BE2C (cell line): ENCODE data around the gene VAV3.

ENCODE experiments used
- DNase-seq: peaks from one replicate; pipeline ENCODE4 v3.0.0-alpha.2; 2020
- H3K27me3 ChIP-seq: fragments of 250-450 bp; sonication (Bioruptor Pico); 2 replicates; pipeline ENCODE4 v1.5.1; 2020; ENCODE audit warnings: mild to moderate bottlenecking
- H3K36me3 ChIP-seq: fragments of 250-450 bp; sonication (Bioruptor Pico); 2 replicates; pipeline ENCODE4 v1.5.1; 2020; ENCODE audit warnings: mild to moderate bottlenecking
- H3K4me1 ChIP-seq: fragments of 250-450 bp; sonication (Bioruptor Pico); 2 replicates; pipeline ENCODE4 v1.5.1; 2020
- H3K4me3 ChIP-seq: 2 replicates; pipeline ENCODE4 v1.5.1; 2011; ENCODE audit warnings: low read depth, low read length
- H3K9me3 ChIP-seq: fragments of 250-450 bp; sonication (Bioruptor Pico); 2 replicates; pipeline ENCODE4 v1.5.1; 2020
- TF ChIP-seq, protein P1 (sequence below): IDR thresholded peaks from 2 replicates; pipeline ENCODE4 v1.5.1; 2012; ENCODE audit warnings: mild to moderate bottlenecking, low read depth, low read length

VAV3 gene

DNA sequence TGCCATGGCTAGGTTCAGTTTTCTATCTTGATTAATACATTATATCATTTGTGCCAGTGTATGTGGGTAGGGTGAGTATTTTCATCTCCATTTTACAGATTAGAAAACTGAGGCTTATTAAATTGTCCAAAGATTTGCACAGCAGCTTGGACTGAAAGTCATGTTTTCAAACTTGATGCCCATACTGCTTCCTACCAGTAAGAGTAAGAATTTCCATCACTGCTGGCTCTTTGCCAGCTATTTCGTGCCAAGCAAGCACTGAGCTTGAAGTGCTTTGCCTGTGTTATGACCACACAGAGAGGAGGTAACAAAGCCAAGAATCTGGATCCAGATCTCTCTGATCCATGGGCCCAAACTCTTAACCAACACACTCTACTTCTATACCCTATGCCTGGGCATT is 295.0 kb downstream of the VAV3 start:
- Histone ChIP-seq H3K4me1 (no peaks in the 10 kb centered on the region; the same call in 1 of the 2 replicates), H3K36me3 (no peaks in the 10 kb centered on the region)
- peak; percentile 44 for DNase-seq

DNA sequence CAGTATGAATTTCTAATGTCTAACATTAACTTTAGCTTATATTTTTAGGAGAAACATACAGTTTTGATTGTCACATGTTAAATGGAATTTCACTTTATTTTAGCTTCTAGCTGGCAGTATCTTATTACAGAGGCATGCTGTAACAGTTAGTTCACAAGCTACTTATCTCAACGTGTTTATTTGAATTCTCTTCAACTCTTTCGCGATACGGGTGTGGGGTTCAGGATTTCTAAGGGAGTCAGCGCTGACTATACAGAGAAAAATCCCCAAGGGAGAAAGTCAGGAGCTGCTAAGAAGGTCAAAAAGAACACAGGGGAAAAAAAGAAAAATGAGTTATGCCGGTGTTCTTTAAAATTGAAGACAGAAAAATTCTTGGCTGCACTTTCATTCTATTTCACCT is 296.2 kb downstream of the VAV3 start:
- Histone ChIP-seq H3K4me1 (no peaks in the 10 kb centered on the region; the same call in 1 of the 2 replicates), H3K27me3 (no peaks in the 10 kb centered on the region), H3K36me3 (no peaks in the 10 kb centered on the region), H3K9me3 (no peaks in the 10 kb centered on the region), H3K4me3 (no peak overlapping the region)
- no peak for DNase-seq
- TF ChIP-seq, protein P1, sequence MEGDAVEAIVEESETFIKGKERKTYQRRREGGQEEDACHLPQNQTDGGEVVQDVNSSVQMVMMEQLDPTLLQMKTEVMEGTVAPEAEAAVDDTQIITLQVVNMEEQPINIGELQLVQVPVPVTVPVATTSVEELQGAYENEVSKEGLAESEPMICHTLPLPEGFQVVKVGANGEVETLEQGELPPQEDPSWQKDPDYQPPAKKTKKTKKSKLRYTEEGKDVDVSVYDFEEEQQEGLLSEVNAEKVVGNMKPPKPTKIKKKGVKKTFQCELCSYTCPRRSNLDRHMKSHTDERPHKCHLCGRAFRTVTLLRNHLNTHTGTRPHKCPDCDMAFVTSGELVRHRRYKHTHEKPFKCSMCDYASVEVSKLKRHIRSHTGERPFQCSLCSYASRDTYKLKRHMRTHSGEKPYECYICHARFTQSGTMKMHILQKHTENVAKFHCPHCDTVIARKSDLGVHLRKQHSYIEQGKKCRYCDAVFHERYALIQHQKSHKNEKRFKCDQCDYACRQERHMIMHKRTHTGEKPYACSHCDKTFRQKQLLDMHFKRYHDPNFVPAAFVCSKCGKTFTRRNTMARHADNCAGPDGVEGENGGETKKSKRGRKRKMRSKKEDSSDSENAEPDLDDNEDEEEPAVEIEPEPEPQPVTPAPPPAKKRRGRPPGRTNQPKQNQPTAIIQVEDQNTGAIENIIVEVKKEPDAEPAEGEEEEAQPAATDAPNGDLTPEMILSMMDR, result no peak

More for the DNA sequence above, 295.0 kb downstream of the VAV3 start:
- no peak overlapping the region for H3K4me3 ChIP-seq
- H3K27me3 ChIP-seq, result no peaks in the 10 kb centered on the region
- H3K9me3 ChIP-seq, result no peaks in the 10 kb centered on the region
- TF ChIP-seq, protein P1, result no peak

DNA sequence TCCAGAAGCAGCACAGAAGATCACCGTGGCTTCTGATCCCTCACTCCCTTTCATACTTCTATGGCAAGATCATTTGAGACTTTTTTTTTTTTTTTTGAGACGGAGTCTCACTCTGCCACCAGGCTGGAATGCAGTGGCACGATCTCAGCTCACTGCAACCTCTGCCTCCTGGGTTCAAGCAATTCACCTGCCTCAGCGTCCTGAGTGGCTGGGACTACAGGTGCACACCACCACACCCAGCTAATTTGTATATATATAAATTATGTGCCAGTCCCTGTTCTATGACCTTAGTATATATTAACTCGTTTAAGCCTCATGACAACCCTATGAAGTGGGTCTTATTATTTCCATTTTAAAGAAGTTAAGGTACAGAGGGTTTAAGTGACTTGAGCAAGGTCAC is 298.5 kb downstream of the VAV3 start:
- DNase-seq, result no peak
- H3K9me3 ChIP-seq, result no peaks in the 10 kb centered on the region
- H3K27me3 ChIP-seq, result no peaks in the 10 kb centered on the region
- H3K4me1 ChIP-seq, result no peaks in the 10 kb centered on the region; the same call in 1 of the 2 replicates
- H3K4me3 ChIP-seq, result no peak overlapping the region
- TF ChIP-seq, protein P1, result no peak
- H3K36me3 ChIP-seq, result no peaks in the 10 kb centered on the region

DNA sequence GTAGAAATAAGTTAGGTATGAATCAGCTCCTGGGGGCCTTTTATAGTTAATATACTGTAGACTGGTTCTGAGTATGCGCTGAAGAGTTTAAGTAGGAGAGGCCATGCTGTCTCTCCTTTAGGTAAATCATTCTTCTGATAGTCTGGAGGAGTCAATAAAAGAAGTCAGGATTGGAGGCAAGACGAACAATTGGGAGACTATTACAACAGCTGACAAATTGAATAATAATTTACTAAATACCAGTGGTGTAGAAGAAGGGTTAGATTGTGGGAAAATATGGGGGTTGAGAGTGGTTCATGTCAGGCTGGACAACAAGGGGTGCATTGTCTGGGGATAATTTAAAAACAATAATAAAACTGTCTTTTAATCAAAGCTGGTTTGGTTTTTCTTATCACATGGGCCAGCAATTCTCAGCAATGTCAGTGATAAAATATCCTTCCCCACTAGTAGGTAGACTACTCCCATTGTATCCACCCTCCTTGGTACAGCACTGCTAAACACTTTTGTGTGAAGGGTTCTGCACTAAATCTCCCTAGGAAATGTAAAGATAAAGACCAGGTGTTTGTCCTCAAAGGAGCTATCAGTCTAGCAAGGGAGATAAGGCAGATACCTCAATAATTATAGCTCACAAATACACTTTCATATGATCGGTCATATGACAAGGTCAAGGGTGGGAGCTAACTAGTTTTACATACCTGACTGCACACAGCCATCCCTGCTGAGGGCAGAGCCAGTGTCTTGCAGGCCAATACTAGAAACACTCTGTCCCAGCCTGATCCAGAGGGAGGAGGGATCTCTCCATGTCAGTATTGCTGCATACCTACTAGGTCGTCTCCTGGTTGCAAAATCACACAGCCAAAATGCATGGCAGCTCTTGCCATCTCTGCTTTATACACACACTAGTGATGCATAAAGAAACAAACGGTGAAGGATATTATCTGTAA is 299.7 kb downstream of the VAV3 start:
- H3K36me3 ChIP-seq, result no peaks in the 10 kb centered on the region
- no peaks in the 10 kb centered on the region for H3K9me3 ChIP-seq
- no peak overlapping the region for H3K4me3 ChIP-seq
- no peaks in the 10 kb centered on the region; the same call in 1 of the 2 replicates for H3K4me1 ChIP-seq
- no peak for DNase-seq
- TF ChIP-seq, protein P1, result no peak
- no peaks in the 10 kb centered on the region for H3K27me3 ChIP-seq

DNA sequence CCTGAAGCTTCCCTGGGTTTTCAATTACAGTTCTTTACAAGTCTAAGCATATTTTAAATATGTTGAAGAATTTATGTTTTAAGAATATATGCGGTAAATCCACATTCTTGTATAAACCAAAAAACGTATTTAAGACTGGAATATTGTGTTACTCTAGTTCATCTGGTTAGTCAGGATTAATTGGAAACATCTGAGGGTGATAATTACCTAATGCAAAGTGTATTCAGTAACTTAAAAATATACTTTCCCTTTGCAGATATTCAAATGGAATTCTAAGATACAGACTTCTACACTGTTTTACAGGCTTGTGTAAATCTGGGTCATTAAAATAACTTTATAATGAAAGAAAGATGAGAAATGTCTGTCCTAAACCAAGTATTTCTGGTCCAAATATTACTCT is 302.0 kb downstream of the VAV3 start:
- TF ChIP-seq, protein P1, result no peak
- Histone ChIP-seq H3K9me3 (no peaks in the 10 kb centered on the region), H3K36me3 (no peaks in the 10 kb centered on the region), H3K4me1 (no peaks in the 10 kb centered on the region; the same call in 1 of the 2 replicates), H3K27me3 (no peaks in the 10 kb centered on the region), H3K4me3 (no peak overlapping the region)
- DNase-seq, result no peak

DNA sequence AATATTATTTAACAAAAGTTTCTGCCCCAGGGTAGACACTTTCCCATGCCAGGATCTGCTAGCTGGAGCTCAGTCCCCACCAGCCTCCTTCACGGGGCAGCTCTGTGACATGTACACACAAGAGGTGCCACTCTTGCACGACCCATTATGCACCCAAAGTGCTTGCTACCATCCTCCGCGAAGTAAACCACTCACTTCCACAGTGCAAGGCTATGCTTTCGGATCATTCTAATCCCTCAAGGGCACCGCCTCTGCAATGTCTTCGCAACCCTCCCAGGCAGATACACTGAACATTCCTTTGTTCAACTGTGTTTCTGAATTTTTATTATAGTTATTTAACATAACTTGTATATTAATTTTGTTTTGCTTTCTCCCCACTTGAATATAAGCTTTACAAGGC is 303.8 kb downstream of the VAV3 start:
- TF ChIP-seq, protein P1, result no peak
- no peaks in the 10 kb centered on the region for H3K9me3 ChIP-seq

More for the DNA sequence above, 303.8 kb downstream of the VAV3 start:
- Histone ChIP-seq H3K36me3 (no peaks in the 10 kb centered on the region), H3K4me1 (no peaks in the 10 kb centered on the region; the same call in 1 of the 2 replicates), H3K27me3 (no peaks in the 10 kb centered on the region), H3K4me3 (no peak overlapping the region)
- no peak for DNase-seq
